ENCODE data around the gene ZBTB40.

ZBTB40 gene

GRCh38 chr1:22507587-22507986 is 55.9 kb downstream of the ZBTB40 start:
- DNase-seq, result peak; percentile 56

- DNase-seq, result peak; percentile 60
Observed at GRCh38 chr1:22508329-22508728, 56.7 kb downstream of the ZBTB40 start.

- peak; percentile 90 for DNase-seq
Observed at GRCh38 chr1:22508991-22509390, 57.3 kb downstream of the ZBTB40 start.

GRCh38 chr1:22509815-22510214 is 58.2 kb downstream of the ZBTB40 start:
- no peak for DNase-seq

GRCh38 chr1:22512873-22513272 is 61.2 kb downstream of the ZBTB40 start:
- no peak for DNase-seq

GRCh38 chr1:22516906-22517571 is 65.4 kb downstream of the ZBTB40 start:
- no peak for DNase-seq

- peak; percentile 7 for DNase-seq
Observed at GRCh38 chr1:22517956-22518355, 66.3 kb downstream of the ZBTB40 start.

GRCh38 chr1:22518379-22518778 is 66.7 kb downstream of the ZBTB40 start:
- peak; percentile 35 for DNase-seq

- no peak for DNase-seq
Observed at GRCh38 chr1:22520871-22521270, 69.2 kb downstream of the ZBTB40 start.

GRCh38 chr1:22521692-22522091 is 70.0 kb downstream of the ZBTB40 start:
- no peak for DNase-seq

GRCh38 chr1:22522221-22522743 is 70.6 kb downstream of the ZBTB40 start:
- DNase-seq, result no peak

GRCh38 chr1:22524481-22524880 is 72.8 kb downstream of the ZBTB40 start:
- DNase-seq, result no peak

- DNase-seq, result no peak
Observed at GRCh38 chr1:22525211-22525610, 73.6 kb downstream of the ZBTB40 start.

GRCh38 chr1:22525646-22526045 is 74.0 kb downstream of the ZBTB40 start:
- DNase-seq, result no peak

GRCh38 chr1:22526098-22526497 is 74.4 kb downstream of the ZBTB40 start:
- DNase-seq, result peak; percentile 38

- no peak for DNase-seq
Observed at GRCh38 chr1:22526677-22527076, 75.0 kb downstream of the ZBTB40 start.

- no peak for DNase-seq
Observed at GRCh38 chr1:22527122-22527521, 75.5 kb downstream of the ZBTB40 start.

GRCh38 chr1:22527555-22528296 is 76.1 kb downstream of the ZBTB40 start:
- DNase-seq, result no peak

- DNase-seq, result no peak
Observed at GRCh38 chr1:22528451-22528850, 76.8 kb downstream of the ZBTB40 start.

- no peak for DNase-seq
Observed at GRCh38 chr1:22529901-22530621, 78.4 kb downstream of the ZBTB40 start.

- no peak for DNase-seq
Observed at GRCh38 chr1:22530715-22531114, 79.1 kb downstream of the ZBTB40 start.

- no peak for DNase-seq
Observed at GRCh38 chr1:22531251-22531650, 79.6 kb downstream of the ZBTB40 start.

GRCh38 chr1:22533244-22533895 is 81.7 kb downstream of the ZBTB40 start:
- DNase-seq, result no peak

All from NCI-H1105 treated with DMSO at 0.1 percent for 48 hours (cell line).